Skeletal muscle satellite cell (primary cell): ENCODE data around the gene CA12. TPM values are rescaled to one million over a fixed set of nuclear protein-coding genes. Genes with fewer than 3 reads are reported as not detected.
A peak's percentile ranks its signal among the peaks of the same experiment; 100 is the strongest.
"Not testable (repeated sequence)": the region's sequence is repeated elsewhere in the genome, so short reads cannot be mapped to it uniquely, and the experiment has no call there.

Experiments used
- H3K27me3 ChIP-seq: 2 replicates; pipeline ENCODE4 v1.7.0; 2013; ENCODE audit warnings: low read length; ENCODE audit not compliant: control insufficient read depth, insufficient read depth
- H3K36me3 ChIP-seq: 2 replicates; pipeline ENCODE4 v1.7.0; 2013; ENCODE audit warnings: mild to moderate bottlenecking, control low read depth, low read length; ENCODE audit not compliant: insufficient read depth
- H3K4me1 ChIP-seq: 2 replicates; pipeline ENCODE4 v1.7.0; 2013; ENCODE audit warnings: low read length; ENCODE audit not compliant: control insufficient read depth, insufficient read depth
- H3K4me2 ChIP-seq: 2 replicates; pipeline ENCODE4 v1.7.0; 2013; ENCODE audit warnings: mild to moderate bottlenecking, low read length
- H3K4me3 ChIP-seq: 2 replicates; pipeline ENCODE4 v1.7.0; 2013; ENCODE audit warnings: low read length
- H3K9ac ChIP-seq: 2 replicates; pipeline ENCODE4 v1.7.0; 2013; ENCODE audit warnings: mild to moderate bottlenecking, low read depth, low read length, moderate library complexity
- H3K9me3 ChIP-seq: replicated peaks from 2 replicates; pipeline ENCODE4 v1.7.0; 2013; ENCODE audit warnings: mild to moderate bottlenecking, control low read depth, low read length
- total RNA-seq: library from RNA; depleted of rRNA; stranded (reverse); fragments of >200 nt; gene quantifications from 2 replicates; pipeline ENCODE4 v1.2.3, GENCODE V29; 2012; rRNA removed

Gene CA12
- 110 and 114 TPM in 2 replicates for total RNA-seq

DNA sequence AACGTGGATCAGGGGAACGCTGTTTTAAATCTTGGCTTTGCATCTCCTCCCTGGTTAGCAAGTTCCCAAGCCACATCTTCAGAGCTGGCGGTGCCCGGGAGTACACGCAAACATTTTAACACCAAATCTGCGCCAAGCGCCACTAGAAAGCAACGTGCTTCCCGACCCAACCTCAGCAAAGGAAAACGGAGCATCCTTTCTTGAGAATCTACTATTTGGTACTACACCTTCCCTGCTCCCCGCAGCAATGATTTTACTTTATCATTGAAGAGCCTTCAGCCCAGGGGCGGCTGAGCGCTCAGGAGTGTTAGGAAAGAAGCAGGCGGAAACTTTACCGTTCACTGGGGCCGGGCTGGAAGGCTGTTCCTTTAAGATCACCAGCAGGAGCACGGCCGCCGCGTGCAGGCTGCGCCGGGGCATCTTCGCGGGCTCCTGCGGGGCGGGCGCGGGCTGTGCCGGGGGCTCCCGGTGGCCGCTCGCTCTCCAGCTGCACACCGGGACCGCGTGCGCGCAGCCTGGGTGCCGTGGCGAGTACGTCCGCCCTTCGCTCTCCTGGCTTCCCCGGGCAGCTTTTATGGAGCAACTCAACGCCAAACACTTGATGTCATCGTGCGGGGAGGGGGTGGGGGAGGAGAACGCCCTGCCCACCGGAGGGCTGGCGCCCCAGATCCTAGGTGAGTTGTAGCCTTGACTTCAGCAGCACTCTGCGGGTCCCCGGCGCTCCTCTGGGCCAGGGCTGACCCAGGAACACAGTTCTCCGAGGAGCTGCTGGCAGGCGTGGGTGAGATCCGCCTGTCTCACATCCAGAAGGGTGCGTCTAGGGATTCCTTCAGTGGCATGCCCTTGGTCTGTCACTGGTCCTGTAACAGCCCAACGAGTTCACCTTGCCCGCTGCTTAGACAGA lies at the start of gene CA12:
TSS of gene CA12 (minus strand) at position 546 of the 904 bp plus-strand sequence. CDS start at position 420, 126 bp downstream.
- H3K9ac ChIP-seq: peak within 1 kb of the TSS; percentile 72

DNA sequence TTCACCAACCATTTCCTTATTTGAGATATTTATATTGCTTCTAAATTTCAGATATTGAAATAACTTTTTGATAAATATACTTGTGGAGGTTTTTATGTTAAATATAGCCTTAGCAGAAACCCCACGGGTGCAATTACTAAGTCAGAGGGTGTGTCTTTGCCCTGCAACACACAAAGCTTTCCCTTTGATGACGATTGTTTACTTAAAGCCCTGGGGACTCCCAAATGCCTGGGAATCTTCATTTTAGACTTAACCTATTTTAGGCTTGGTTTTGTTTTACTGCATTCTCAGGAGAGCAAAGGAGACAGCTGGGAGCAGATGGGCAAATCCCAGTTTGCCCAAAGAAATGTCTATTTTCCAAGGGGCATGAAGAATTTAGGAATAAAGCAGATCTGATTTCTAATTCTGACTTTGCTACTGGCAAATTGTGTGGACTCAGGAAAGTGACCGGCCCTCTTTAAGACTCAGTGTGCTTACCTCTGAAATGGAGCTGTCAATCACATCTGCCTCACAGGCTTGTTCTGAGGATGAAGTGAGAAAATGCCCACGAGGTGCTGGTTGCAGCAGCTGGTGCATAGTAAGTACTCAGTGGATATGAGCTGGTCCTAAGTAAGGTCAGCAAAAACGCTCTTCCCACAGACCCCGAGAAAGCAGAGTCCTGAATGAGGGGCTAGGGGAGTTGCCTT lies 49.3 kb upstream of the CA12 start:
- Histone ChIP-seq H3K27me3 (no peaks in the 10 kb centered on the region), H3K4me1 (peaks cover 7% of the 10 kb centered on the region), H3K36me3 (no peaks in the 10 kb centered on the region), H3K9me3 (peaks cover 4% of the 10 kb centered on the region), H3K4me2 (no peak overlapping the region), H3K4me3 (no peak overlapping the region), H3K9ac (no peak overlapping the region)

More for the DNA sequence above, at the start of gene CA12:
- Histone ChIP-seq H3K9me3 (peaks cover 3% of the 10 kb centered on the region), H3K4me3 (peak within 1 kb of the TSS; percentile 76), H3K27me3 (no peaks in the 10 kb centered on the region), H3K4me2 (peak within 1 kb of the TSS; percentile 89), H3K4me1 (peaks cover 40% of the 10 kb centered on the region), H3K36me3 (no peaks in the 10 kb centered on the region)

DNA sequence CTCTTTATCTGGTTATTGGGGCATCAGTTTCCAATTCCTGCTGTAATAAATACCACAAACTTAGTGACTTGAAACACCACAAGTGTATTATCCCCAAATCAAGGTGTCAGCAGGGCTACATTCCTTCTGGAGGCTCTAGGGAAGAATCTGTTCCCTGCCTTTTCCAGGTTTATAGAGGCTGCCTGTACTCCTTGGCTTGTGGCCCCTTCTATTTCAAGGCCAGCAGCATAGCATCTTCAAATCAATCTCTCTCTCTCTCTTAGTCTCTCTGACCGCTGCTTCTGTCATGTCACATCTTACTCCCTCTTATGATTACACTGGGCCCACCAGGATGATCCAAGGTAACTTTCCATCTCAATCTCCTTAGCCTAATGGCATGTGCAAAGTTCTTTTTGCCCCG lies 44.9 kb upstream of the CA12 start:
- peaks cover 4% of the 10 kb centered on the region for H3K9me3 ChIP-seq
- H3K4me3 ChIP-seq: no peak overlapping the region
- no peaks in the 10 kb centered on the region for H3K36me3 ChIP-seq
- H3K4me1 ChIP-seq: peaks cover 7% of the 10 kb centered on the region
- H3K27me3 ChIP-seq: no peaks in the 10 kb centered on the region
- H3K4me2 ChIP-seq: no peak overlapping the region
- no peak overlapping the region for H3K9ac ChIP-seq

DNA sequence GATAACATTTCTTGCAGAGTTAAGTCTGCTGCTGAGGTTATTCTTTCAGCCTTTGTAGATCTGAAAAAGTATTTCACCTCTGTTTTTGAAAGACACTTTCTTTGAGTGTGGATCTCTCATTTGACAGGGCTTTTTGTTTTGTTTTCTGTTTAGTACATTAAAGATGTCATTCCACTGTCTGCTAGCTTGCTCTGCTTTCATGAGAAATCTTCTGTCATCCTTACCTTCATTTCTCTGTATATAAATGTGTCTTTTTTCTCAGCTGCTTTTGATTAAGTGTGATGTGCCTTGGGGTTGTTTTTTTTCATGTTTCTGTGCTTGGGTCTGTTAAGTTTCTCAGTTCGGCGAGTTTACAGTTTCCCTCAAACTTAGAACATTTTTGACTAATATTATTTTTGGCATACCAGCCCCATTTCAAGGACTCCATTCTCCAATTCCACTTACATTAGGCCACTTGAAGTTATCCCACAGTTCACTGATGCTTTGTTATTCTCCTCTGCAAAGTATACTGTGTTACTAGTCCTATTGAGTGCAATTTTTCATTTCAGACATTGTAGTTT lies 43.9 kb upstream of the CA12 start:
- Histone ChIP-seq H3K4me3 (no peak overlapping the region), H3K27me3 (no peaks in the 10 kb centered on the region), H3K4me2 (no peak overlapping the region), H3K9ac (no peak overlapping the region), H3K9me3 (peaks cover 4% of the 10 kb centered on the region), H3K4me1 (peaks cover 3% of the 10 kb centered on the region), H3K36me3 (no peaks in the 10 kb centered on the region)

DNA sequence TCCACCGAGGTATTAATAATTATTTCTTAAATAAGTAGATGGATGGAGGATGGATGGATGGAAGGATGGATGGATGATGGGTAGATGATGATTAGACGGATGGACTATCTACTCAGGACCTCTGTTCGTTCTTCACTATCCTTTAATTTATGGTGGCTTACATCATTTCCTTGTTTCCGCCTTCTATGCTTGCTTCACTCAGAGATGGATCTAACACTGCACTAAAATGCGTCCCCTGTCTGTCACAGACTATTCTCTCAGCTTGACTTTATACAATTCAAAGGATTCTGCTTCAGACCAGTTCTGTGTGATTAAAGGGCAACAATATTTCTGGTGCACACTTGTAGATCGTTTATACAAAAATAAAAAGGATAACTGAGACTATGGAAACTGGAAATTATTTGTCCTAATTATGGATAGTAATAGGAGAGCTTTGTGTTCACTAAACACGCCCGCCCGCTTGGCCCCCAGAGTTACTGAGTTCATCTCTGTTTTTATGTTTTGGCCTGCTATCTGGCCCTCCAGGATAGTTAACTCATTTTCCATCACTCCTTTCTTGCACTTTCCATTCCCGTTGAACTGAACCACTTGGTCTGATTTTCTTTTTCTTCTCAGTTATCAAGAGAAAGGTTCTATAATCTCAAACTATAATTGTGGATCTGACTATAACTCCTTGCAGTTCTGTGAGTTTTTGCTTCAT lies 41.4 kb upstream of the CA12 start:
- H3K27me3 ChIP-seq: no peaks in the 10 kb centered on the region
- no peak overlapping the region for H3K9ac ChIP-seq
- no peaks in the 10 kb centered on the region for H3K36me3 ChIP-seq
- H3K4me2 ChIP-seq: no peak overlapping the region
- H3K9me3 ChIP-seq: peaks cover 4% of the 10 kb centered on the region
- peaks cover 4% of the 10 kb centered on the region for H3K4me1 ChIP-seq
- no peak overlapping the region for H3K4me3 ChIP-seq

DNA sequence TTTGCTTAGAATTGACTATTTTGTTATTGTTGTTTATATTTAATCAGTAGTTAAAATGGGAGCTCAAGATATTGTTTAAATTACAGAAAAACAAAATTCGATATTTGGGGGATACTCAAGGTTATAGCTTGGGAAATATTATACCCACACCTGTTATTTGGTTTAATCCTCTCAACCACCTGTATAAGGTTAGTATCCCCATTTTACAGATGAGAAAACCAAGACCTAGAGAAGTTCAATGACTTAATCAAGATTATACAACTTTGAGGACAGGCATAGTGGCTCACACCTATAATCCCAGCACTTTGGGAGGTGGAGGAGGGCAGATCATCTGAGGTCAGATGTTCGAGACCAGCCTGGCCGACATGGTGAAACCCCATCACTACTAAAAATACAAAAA lies 39.8 kb upstream of the CA12 start:
- H3K36me3 ChIP-seq: no peaks in the 10 kb centered on the region
- H3K27me3 ChIP-seq: no peaks in the 10 kb centered on the region

DNA sequence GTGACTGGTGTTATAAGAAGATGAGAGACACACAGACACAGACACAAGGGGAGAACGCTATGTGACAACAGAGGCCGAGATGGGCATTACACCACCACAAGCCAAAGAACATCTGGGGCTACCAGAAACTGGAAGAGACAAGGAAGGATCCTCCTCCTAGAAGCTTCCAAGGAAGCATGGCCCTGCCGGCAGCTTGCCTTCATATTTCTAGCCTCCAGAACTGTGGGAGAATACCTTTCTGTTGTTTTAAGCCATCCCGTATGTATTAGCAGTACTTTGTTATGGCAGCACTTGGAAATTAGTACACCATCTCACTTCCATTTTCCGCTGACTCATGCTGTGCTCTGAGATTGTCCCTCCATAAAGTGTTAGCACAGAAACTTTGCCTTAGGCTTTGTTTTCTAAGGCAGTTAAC lies 38.7 kb upstream of the CA12 start:
- no peak overlapping the region for H3K4me3 ChIP-seq
- no peak overlapping the region for H3K9ac ChIP-seq
- no peak overlapping the region for H3K4me2 ChIP-seq
- H3K9me3 ChIP-seq: no peaks in the 10 kb centered on the region
- no peaks in the 10 kb centered on the region for H3K27me3 ChIP-seq
- no peaks in the 10 kb centered on the region for H3K36me3 ChIP-seq
- peaks cover 4% of the 10 kb centered on the region for H3K4me1 ChIP-seq

More for the DNA sequence above, 39.8 kb upstream of the CA12 start:
- H3K4me3 ChIP-seq: no peak overlapping the region
- no peak overlapping the region for H3K9ac ChIP-seq
- no peak overlapping the region for H3K4me2 ChIP-seq
- H3K9me3 ChIP-seq: peaks cover under 1% of the 10 kb centered on the region
- peaks cover 4% of the 10 kb centered on the region for H3K4me1 ChIP-seq

DNA sequence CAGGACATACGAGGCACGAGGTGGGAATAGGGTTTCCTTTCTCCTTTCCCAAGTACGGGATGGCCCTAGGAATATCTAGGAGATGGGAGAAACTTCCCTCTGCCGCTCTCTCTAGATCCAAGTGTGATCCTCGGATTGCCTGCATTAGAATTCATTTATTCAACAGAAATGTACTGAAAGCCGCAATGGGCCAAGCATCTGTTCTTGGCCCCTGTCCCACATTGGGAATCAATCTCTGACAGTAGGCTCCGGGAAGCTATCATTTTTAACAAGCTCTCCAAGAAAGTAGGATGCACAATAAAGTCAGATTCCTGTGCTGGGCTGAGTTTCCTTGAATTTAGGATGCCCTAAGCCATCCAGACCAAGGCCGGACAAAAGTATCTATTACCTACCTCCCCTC lies 37.2 kb upstream of the CA12 start:
- Histone ChIP-seq H3K27me3 (no peaks in the 10 kb centered on the region), H3K9me3 (no peaks in the 10 kb centered on the region), H3K9ac (no peak overlapping the region), H3K4me3 (no peak overlapping the region), H3K4me1 (peaks cover 4% of the 10 kb centered on the region), H3K36me3 (no peaks in the 10 kb centered on the region), H3K4me2 (no peak overlapping the region)

DNA sequence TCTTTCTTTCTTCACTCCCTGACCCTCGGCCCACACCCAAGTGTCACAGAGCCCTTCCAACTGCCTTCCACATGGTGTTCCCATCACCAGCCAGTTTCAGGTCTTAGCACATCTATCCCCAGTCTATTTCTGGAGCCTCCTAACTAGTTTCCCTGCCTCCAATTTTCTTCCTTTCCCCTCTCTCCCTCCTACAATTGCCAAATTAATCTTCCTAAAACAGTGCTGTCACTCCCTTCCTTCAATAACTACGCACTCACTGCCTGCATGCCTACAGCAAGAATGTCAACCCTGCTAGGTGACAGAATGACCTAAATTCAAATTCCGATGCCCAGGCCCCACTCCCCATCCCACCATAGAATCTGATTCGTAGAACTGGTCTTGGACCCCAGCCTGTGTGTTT lies 36.1 kb upstream of the CA12 start:
- Histone ChIP-seq H3K4me3 (no peak overlapping the region), H3K36me3 (no peaks in the 10 kb centered on the region), H3K27me3 (peaks cover 5% of the 10 kb centered on the region), H3K9me3 (no peaks in the 10 kb centered on the region), H3K4me1 (peaks cover 4% of the 10 kb centered on the region), H3K9ac (no peak overlapping the region), H3K4me2 (no peak overlapping the region)

DNA sequence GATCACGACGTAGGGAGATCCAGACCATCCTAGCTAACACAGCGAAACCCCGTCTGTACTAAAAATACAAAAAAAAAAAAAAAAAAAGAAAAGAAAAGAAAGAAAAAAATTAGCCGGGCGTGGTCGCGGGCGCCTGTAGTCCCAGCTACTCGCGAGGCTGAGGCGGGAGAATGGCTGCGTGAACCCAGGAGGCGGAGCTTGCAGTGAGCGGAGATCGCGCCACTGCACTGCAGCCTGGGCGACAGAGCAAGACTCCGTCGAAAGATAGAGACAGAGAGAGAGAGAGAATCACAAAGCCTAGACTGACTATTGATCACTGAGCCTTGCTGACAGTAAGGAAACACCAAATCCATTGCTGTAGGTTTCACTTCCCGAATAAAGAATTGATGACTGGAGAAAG lies 35.6 kb upstream of the CA12 start:
- not testable (repeated sequence) for H3K9ac ChIP-seq, H3K4me1 ChIP-seq, H3K4me3 ChIP-seq, H3K36me3 ChIP-seq, H3K27me3 ChIP-seq, H3K9me3 ChIP-seq, H3K4me2 ChIP-seq

DNA sequence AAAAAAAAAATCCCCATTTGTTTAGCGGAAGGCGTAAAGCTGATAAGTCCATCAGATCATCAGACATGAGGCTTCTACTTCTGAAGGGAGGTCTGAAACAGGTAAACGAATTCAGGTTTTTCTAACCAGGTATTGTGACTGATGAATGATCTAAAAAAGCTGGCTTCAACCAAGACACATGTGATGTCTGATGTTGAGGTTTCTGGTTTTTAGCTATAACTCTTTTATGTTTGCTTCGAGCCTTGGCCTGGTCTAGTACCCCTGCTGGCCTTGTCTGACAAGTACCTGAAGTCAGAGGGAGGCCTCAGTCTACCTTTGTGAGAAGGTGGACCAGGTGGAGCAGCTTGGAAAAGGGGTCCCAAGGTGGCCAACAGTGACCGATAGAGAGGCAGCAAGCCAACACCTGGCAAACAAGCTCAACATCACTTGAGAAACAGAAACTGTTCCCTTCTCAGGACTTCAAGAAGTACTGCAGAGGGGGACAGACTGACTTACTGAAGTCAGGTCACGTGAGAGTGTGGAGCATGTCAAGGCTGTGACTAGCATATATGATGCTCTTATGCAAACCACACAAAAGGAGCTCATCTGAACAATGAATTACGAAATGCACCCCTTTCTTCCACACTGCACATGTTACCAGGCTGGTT lies 33.0 kb upstream of the CA12 start:
- Histone ChIP-seq H3K4me3 (no peak overlapping the region), H3K9ac (no peak overlapping the region), H3K27me3 (peaks cover 10% of the 10 kb centered on the region), H3K4me1 (no peaks in the 10 kb centered on the region), H3K36me3 (no peaks in the 10 kb centered on the region), H3K9me3 (no peaks in the 10 kb centered on the region), H3K4me2 (no peak overlapping the region)
